ENCODE measurements around the gene WDR75. TPM values are rescaled to one million over a fixed set of nuclear protein-coding genes. Genes with fewer than 3 reads are reported as not detected.

WDR75 gene
- polyA plus RNA-seq, 1 donor (not counting 4 experiments of a cell fraction or from before 2014, with no cell fraction given) = 60.4 TPM

- Histone ChIP-seq H2AFZ (ENCODE audit: control insufficient read depth, low read length) (no peak overlapping the region), H4K20me1 (ENCODE audit: control insufficient read depth, extremely low read depth, insufficient read depth, low read length) (no peaks in the 10 kb centered on the region), H3K9me1 (ENCODE audit: control insufficient read depth, extremely low read depth, insufficient read depth, low read length) (no peaks in the 10 kb centered on the region), H3K79me2 (ENCODE audit: control insufficient read depth, insufficient read depth, low read length) (no peaks in the 10 kb centered on the region), H3K4me2 (ENCODE audit: control insufficient read depth, extremely low read depth, insufficient read depth, low read depth, low read length) (no peak overlapping the region), H3K27me3 (ENCODE audit: control insufficient read depth, extremely low read depth, insufficient read depth, low read length) (no peaks in the 10 kb centered on the region), H3K4me3 (ENCODE audit: control insufficient read depth in 2 of 3, extremely low read depth in 1 of 3, insufficient read depth in 2 of 3, low read depth in 1 of 3, low read length in 3 of 3) (no peak overlapping the region), H3K27ac (ENCODE audit: control insufficient read depth, insufficient read depth, low read length) (no peak overlapping the region), H3K9me3 (ENCODE audit: control insufficient read depth, low read depth, low read length) (no peaks in the 10 kb centered on the region), H3K36me3 (ENCODE audit: control insufficient read depth in 2 of 2, extremely low read depth in 1 of 2, insufficient read depth in 2 of 2, low read length in 2 of 2) (peaks cover 26 to 27% of the 10 kb centered on the region in 2 experiments), H3K9ac (ENCODE audit: control insufficient read depth, extremely low read depth, insufficient read depth, low read length) (no peak overlapping the region), H3K4me1 (ENCODE audit: control insufficient read depth, extremely low read depth, insufficient read depth, low read length) (no peaks in the 10 kb centered on the region)
- dilution Hi-C loops (cut with MboI; ENCODE audit: extremely low pct_ligation_motif_present, low sequenced_read_pairs) = loop anchor here (25.0 kb wide), 1 partner anchor 171 kb away; no protein-coding TSS in a partner anchor
- TF ChIP-seq EZH2 (IDR thresholded peaks at IDR 0.05; ENCODE audit: low read length) = no peak
- peak in 2 of 3 experiments; percentile 35 to 43 for TF ChIP-seq CTCF (optimal IDR thresholded peaks at IDR 0.05 in 1 of 3, IDR thresholded peaks at IDR 0.05 in 1 of 3, conservative IDR thresholded peaks at IDR 0.05 in 1 of 3; ENCODE audit: extremely low read depth in 1 of 3, insufficient read depth in 2 of 3, low read length in 3 of 3)
- DNase-seq (ENCODE audit: low read depth, low spot score) = no peak
- FAIRE-seq = no peak
Observed at GRCh38 chr2:189466656-189467055, 25.4 kb downstream of the WDR75 start.

GRCh38 chr2:189467160-189467559, 25.9 kb downstream of the WDR75 start:
- FAIRE-seq (no peak), DNase-seq (ENCODE audit: low read depth, low spot score) (no peak)
- Histone ChIP-seq H3K4me1 (ENCODE audit: control insufficient read depth, extremely low read depth, insufficient read depth, low read length) (no peaks in the 10 kb centered on the region), H3K36me3 (ENCODE audit: control insufficient read depth in 2 of 2, extremely low read depth in 1 of 2, insufficient read depth in 2 of 2, low read length in 2 of 2) (peaks cover 25 to 26% of the 10 kb centered on the region in 2 experiments), H3K27ac (ENCODE audit: control insufficient read depth, insufficient read depth, low read length) (no peak overlapping the region), H3K9ac (ENCODE audit: control insufficient read depth, extremely low read depth, insufficient read depth, low read length) (no peak overlapping the region), H3K4me2 (ENCODE audit: control insufficient read depth, extremely low read depth, insufficient read depth, low read depth, low read length) (no peak overlapping the region), H4K20me1 (ENCODE audit: control insufficient read depth, extremely low read depth, insufficient read depth, low read length) (no peaks in the 10 kb centered on the region), H3K27me3 (ENCODE audit: control insufficient read depth, extremely low read depth, insufficient read depth, low read length) (no peaks in the 10 kb centered on the region), H3K9me3 (ENCODE audit: control insufficient read depth, low read depth, low read length) (no peaks in the 10 kb centered on the region), H2AFZ (ENCODE audit: control insufficient read depth, low read length) (no peak overlapping the region), H3K4me3 (ENCODE audit: control insufficient read depth in 2 of 3, extremely low read depth in 1 of 3, insufficient read depth in 2 of 3, low read depth in 1 of 3, low read length in 3 of 3) (no peak overlapping the region), H3K9me1 (ENCODE audit: control insufficient read depth, extremely low read depth, insufficient read depth, low read length) (no peaks in the 10 kb centered on the region), H3K79me2 (ENCODE audit: control insufficient read depth, insufficient read depth, low read length) (no peaks in the 10 kb centered on the region)
- TF ChIP-seq CTCF (optimal IDR thresholded peaks at IDR 0.05 in 1 of 3, IDR thresholded peaks at IDR 0.05 in 1 of 3, conservative IDR thresholded peaks at IDR 0.05 in 1 of 3; ENCODE audit: extremely low read depth in 1 of 3, insufficient read depth in 2 of 3, low read length in 3 of 3) (no peak), EZH2 (IDR thresholded peaks at IDR 0.05; ENCODE audit: low read length) (no peak)
- dilution Hi-C loops (cut with MboI; ENCODE audit: extremely low pct_ligation_motif_present, low sequenced_read_pairs) = loop anchor here (25.0 kb wide), 1 partner anchor 170 kb away; no protein-coding TSS in a partner anchor
